IMR-90 (cell line): ENCODE data around the gene ZNF831. TPM values are rescaled to one million over a fixed set of nuclear protein-coding genes. Genes with fewer than 3 reads are reported as not detected.

ENCODE experiments used
- ATAC-seq: fragments of 200-7000 bp; cut with Tn5 transposase; 2 replicates; pipeline ENCODE4 v1.9.1; 2020; ENCODE audit warnings: low read depth, mild to moderate bottlenecking, moderate library complexity
- BruUV-seq: library from RNA; stranded (reverse); fragments of 400-500 nt; replicated peaks from 2 replicates; lab custom pipeline; 2021; lab: Mats Ljungman, UMichigan
- CTCF ChIA-PET: fragments of 300-600 bp; formaldehyde crosslinking; extraction: SDS; loops from one replicate; lab custom pipeline; 2021; ENCODE audit warnings: antibody characterized with exemption; lab: Yijun Ruan, JAX
- POLR2A ChIA-PET: fragments of 300-600 bp; sonication (Branson Sonifier 250); formaldehyde crosslinking; loops from one replicate; lab custom pipeline; 2022; ENCODE audit warnings: antibody characterized with exemption; ENCODE audit not compliant: unreplicated experiment; lab: Charles Lee
- DNase-seq: peaks from one replicate; pipeline ENCODE4 v3.0.0; 2013
- H2AFZ ChIP-seq: replicated peaks from 2 replicates; pipeline ENCODE3; 2013; ENCODE audit warnings: low read length, mild to moderate bottlenecking; ENCODE audit not compliant: poor library complexity
- H2AK5ac ChIP-seq: 2 replicates; pipeline ENCODE4 v1.6.1; 2013; ENCODE audit warnings: low read depth, low read length, inconsistent platforms
- H2AK9ac ChIP-seq: replicated peaks from 2 replicates; pipeline ENCODE3; 2013; ENCODE audit warnings: mild to moderate bottlenecking, low read depth, low read length, moderate library complexity; ENCODE audit not compliant: poor library complexity
- H2BK120ac ChIP-seq: 2 replicates; pipeline ENCODE4 v1.6.1; 2013; ENCODE audit warnings: low read depth, low read length, inconsistent platforms
- H2BK15ac ChIP-seq: 3 replicates; pipeline ENCODE4 v1.6.1; 2013; ENCODE audit warnings: low read depth, low read length, inconsistent platforms
- H2BK20ac ChIP-seq: 2 replicates; pipeline ENCODE4 v1.6.1; 2013; ENCODE audit warnings: low read depth, mild to moderate bottlenecking, inconsistent platforms, low read length, moderate library complexity
- H2BK5ac ChIP-seq: 2 replicates; pipeline ENCODE4 v1.6.1; 2013; ENCODE audit warnings: mild to moderate bottlenecking, low read depth, low read length, inconsistent platforms; ENCODE audit not compliant: poor library complexity, severe bottlenecking
- H3K14ac ChIP-seq: replicated peaks from 2 replicates; pipeline ENCODE4 v1.6.1; 2013; ENCODE audit warnings: low read depth, low read length, inconsistent platforms
- H3K18ac ChIP-seq: 2 replicates; pipeline ENCODE4 v1.6.1; 2013; ENCODE audit warnings: low read depth, low read length, control low read depth
- H3K23ac ChIP-seq: 2 replicates; pipeline ENCODE4 v1.6.1; 2013; ENCODE audit warnings: low read depth, low read length, inconsistent platforms
- H3K27ac ChIP-seq: 2 replicates; pipeline ENCODE4 v1.5.1; 2013; ENCODE audit warnings: mild to moderate bottlenecking, control low read depth, low read length; ENCODE audit not compliant: insufficient read depth
- H3K27me3 ChIP-seq: 2 replicates; pipeline ENCODE4 v1.6.1; 2013; ENCODE audit warnings: low read length; ENCODE audit not compliant: control insufficient read depth, insufficient read depth
- H3K36me3 ChIP-seq: 2 replicates; pipeline ENCODE4 v1.6.1; 2013; ENCODE audit warnings: low read length, mixed read lengths; ENCODE audit not compliant: control insufficient read depth, insufficient read depth
- H3K4ac ChIP-seq: 2 replicates; pipeline ENCODE4 v1.6.1; 2013; ENCODE audit warnings: low read depth, low read length, inconsistent platforms
- H3K4me1 ChIP-seq: 2 replicates; pipeline ENCODE4 v1.6.1; 2013; ENCODE audit warnings: low read length, mixed read lengths; ENCODE audit not compliant: control insufficient read depth, insufficient read depth
- H3K4me2 ChIP-seq: 2 replicates; pipeline ENCODE4 v1.6.1; 2013; ENCODE audit warnings: low read depth, mild to moderate bottlenecking, control low read depth, low read length, moderate library complexity
- H3K4me3 ChIP-seq: 2 replicates; pipeline ENCODE4 v1.5.1; 2013; ENCODE audit warnings: low read depth, mild to moderate bottlenecking, control low read depth, low read length, moderate library complexity; ENCODE audit not compliant: insufficient read depth
- H3K56ac ChIP-seq: 2 replicates; pipeline ENCODE4 v1.6.1; 2013; ENCODE audit warnings: low read length, inconsistent platforms; ENCODE audit not compliant: insufficient read depth; ENCODE audit errors: extremely low read depth
- H3K79me1 ChIP-seq, 2 experiments: 2 replicates each; pipeline ENCODE4 v1.6.1; 2013; ENCODE audit warnings: low read length in 2 of 2, inconsistent platforms in 1 of 2, low read depth in 1 of 2
- H3K9ac ChIP-seq: 2 replicates; pipeline ENCODE4 v1.6.1; 2013; ENCODE audit warnings: low read depth, low read length, control low read depth
- H3K9me1 ChIP-seq: 2 replicates; pipeline ENCODE4 v1.6.1; 2013; ENCODE audit warnings: low read length, inconsistent platforms; ENCODE audit not compliant: insufficient read depth
- H3K9me3 ChIP-seq: 2 replicates; pipeline ENCODE4 v1.6.1; 2013; ENCODE audit warnings: low read length; ENCODE audit not compliant: control insufficient read depth, insufficient read depth
- H4K20me1 ChIP-seq: 2 replicates; pipeline ENCODE4 v1.6.1; 2013; ENCODE audit warnings: low read length, inconsistent platforms; ENCODE audit not compliant: insufficient read depth
- H4K5ac ChIP-seq: 2 replicates; pipeline ENCODE4 v1.6.1; 2013; ENCODE audit warnings: mild to moderate bottlenecking, low read depth, low read length, control low read depth
- H4K8ac ChIP-seq, 2 experiments: 2 replicates each; pipeline ENCODE4 v1.6.1; 2013; ENCODE audit warnings: low read depth in 2 of 2, low read length in 2 of 2, control low read depth in 1 of 2, inconsistent platforms in 1 of 2
- H4K91ac ChIP-seq: 2 replicates; pipeline ENCODE4 v1.6.1; 2013; ENCODE audit warnings: low read depth, low read length, inconsistent platforms; ENCODE audit not compliant: insufficient read depth
- BHLHE40 ChIP-seq: fragments of 150-350 bp; IDR thresholded peaks from 2 replicates; pipeline ENCODE4 v1.6.1; 2016; ENCODE audit warnings: mild to moderate bottlenecking, low read depth, low read length
- MXI1 ChIP-seq: IDR thresholded peaks from 2 replicates; pipeline ENCODE4 v1.6.1; 2012; ENCODE audit warnings: low read depth, mild to moderate bottlenecking, low read length, moderate library complexity, borderline replicate concordance
- NFE2L2 ChIP-seq: fragments of 150-350 bp; IDR thresholded peaks from 2 replicates; pipeline ENCODE4 v1.6.1; 2016; ENCODE audit warnings: low read depth, mild to moderate bottlenecking, low read length
- POLR2A ChIP-seq: IDR thresholded peaks from 2 replicates; pipeline ENCODE4 v1.6.1; 2012; ENCODE audit warnings: mild to moderate bottlenecking, low read depth, low read length
- RAD21 ChIP-seq: IDR thresholded peaks from 2 replicates; pipeline ENCODE4 v1.6.1; 2012; ENCODE audit warnings: low read length, improper control_type of control experiment
- RFX5 ChIP-seq: IDR thresholded peaks from 2 replicates; pipeline ENCODE4 v1.8.0; 2012; ENCODE audit warnings: low read depth, mild to moderate bottlenecking, low read length, moderate library complexity
- SMC3 ChIP-seq: fragments of 150-350 bp; IDR thresholded peaks from 2 replicates; pipeline ENCODE4 v1.6.1; 2016; ENCODE audit warnings: low read depth, mild to moderate bottlenecking, antibody characterized with exemption, low read length, moderate library complexity
- WGBS, 2 experiments: methylation state at CpG; one replicate each; pipeline versions ENCODE4 v1.1.5 to v1.1.7; 2013; ENCODE audit warnings: missing lambda C conversion rate in 2 of 2; ENCODE audit not compliant: insufficient read length in 1 of 2; ENCODE audit errors: extremely low coverage in 2 of 2; 5-methylcytosine and 5-hydroxymethylcytosine counted together
- dilution Hi-C: fragments of 300-500 bp; cut with HindIII; formaldehyde crosslinking; loops from one replicate; pipeline ENCODE4 v1.14.3; 2018; ENCODE audit warnings: low sequenced_read_pairs; ENCODE audit not compliant: unreplicated experiment
- in situ Hi-C: fragments of 300-500 bp; cut with MboI; formaldehyde crosslinking; loops from 3 replicates; pipeline ENCODE4 v1.14.3; 2019; ENCODE audit warnings: low sequenced_read_pairs, inconsistent platforms, mixed read lengths
- intact Hi-C: fragments of 100-400 bp; cut with micrococcal nuclease; formaldehyde crosslinking; loops from 2 replicates; pipeline ENCODE4 v1.10.0; 2022
- polyA plus RNA-seq, 3 experiments: library from polyadenylated mRNA; depleted of rRNA; stranded (reverse); fragments of >200 nt; gene quantifications; 2 replicates each; pipeline ENCODE4 v1.2.3, GENCODE V29; 2012; ENCODE audit warnings: low replicate concordance in 1 of 3
- total RNA-seq: library from RNA; depleted of rRNA; stranded (reverse); fragments of >200 nt; gene quantifications from 2 replicates; pipeline ENCODE4 v1.2.3, GENCODE V29; 2012
- TF ChIP-seq, protein P1 (sequence below): fragments of 150-350 bp; IDR thresholded peaks from 2 replicates; pipeline ENCODE4 v1.6.1; 2016; ENCODE audit warnings: low read depth, mild to moderate bottlenecking, low read length, moderate library complexity, borderline replicate concordance
- TF ChIP-seq, protein P2 (sequence below): conservative IDR thresholded peaks from 2 replicates; pipeline ENCODE4 v1.5.1; 2012; ENCODE audit warnings: mild to moderate bottlenecking, low read depth, low read length, improper control_type of control experiment

The ZNF831 gene
- total and polyA plus RNA-seq, 2 of the 4 experiments (the other 2 are of a cell fraction) = not detected

- H3K27ac ChIP-seq = no peak overlapping the region
- POLR2A ChIA-PET = no interaction called here
These were observed 91.6 kb downstream of the ZNF831 start for GRCh38 chr20:59255256-59255655.

More at GRCh38 chr20:59255256-59255655, 91.6 kb downstream of the ZNF831 start:
- H4K5ac ChIP-seq = no peak overlapping the region
- in situ Hi-C loops (no loop called here), dilution Hi-C loops (no loop called here), intact Hi-C loops (no loop called here)
- H3K18ac ChIP-seq = no peak overlapping the region
- H3K4me2 ChIP-seq = no peak overlapping the region
- no peak overlapping the region for H2BK20ac ChIP-seq
- CTCF ChIA-PET = no interaction called here
- H2BK120ac ChIP-seq = no peak overlapping the region
- no peak overlapping the region for H3K56ac ChIP-seq
- H2BK15ac ChIP-seq = no peak overlapping the region
- no peaks in the 10 kb centered on the region for H3K4me1 ChIP-seq
- H2AFZ ChIP-seq = no peak overlapping the region
- no peak overlapping the region for H2AK9ac ChIP-seq
- H3K4ac ChIP-seq = no peak overlapping the region
- no peaks in the 10 kb centered on the region for H3K36me3 ChIP-seq
- 41% methylated on average over 2 of the region's 5 CpGs; no CpG with 5 or more reads in 1 of the 2 experiments for WGBS, 2 experiments
- H3K4me3 ChIP-seq = no peak overlapping the region
- no TSS peak for BruUV-seq
- no peak overlapping the region for H4K91ac ChIP-seq
- H3K79me1 ChIP-seq = no peaks in the 10 kb centered on the region
- H4K8ac ChIP-seq = no peak overlapping the region
- H3K23ac ChIP-seq = no peak overlapping the region
- TF ChIP-seq, protein P1, sequence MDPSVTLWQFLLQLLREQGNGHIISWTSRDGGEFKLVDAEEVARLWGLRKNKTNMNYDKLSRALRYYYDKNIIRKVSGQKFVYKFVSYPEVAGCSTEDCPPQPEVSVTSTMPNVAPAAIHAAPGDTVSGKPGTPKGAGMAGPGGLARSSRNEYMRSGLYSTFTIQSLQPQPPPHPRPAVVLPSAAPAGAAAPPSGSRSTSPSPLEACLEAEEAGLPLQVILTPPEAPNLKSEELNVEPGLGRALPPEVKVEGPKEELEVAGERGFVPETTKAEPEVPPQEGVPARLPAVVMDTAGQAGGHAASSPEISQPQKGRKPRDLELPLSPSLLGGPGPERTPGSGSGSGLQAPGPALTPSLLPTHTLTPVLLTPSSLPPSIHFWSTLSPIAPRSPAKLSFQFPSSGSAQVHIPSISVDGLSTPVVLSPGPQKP = no peak
- TF ChIP-seq BHLHE40 (no peak), NFE2L2 (no peak), RAD21 (no peak), MXI1 (no peak), SMC3 (no peak), RFX5 (no peak), POLR2A (no peak)
- TF ChIP-seq, protein P2, sequence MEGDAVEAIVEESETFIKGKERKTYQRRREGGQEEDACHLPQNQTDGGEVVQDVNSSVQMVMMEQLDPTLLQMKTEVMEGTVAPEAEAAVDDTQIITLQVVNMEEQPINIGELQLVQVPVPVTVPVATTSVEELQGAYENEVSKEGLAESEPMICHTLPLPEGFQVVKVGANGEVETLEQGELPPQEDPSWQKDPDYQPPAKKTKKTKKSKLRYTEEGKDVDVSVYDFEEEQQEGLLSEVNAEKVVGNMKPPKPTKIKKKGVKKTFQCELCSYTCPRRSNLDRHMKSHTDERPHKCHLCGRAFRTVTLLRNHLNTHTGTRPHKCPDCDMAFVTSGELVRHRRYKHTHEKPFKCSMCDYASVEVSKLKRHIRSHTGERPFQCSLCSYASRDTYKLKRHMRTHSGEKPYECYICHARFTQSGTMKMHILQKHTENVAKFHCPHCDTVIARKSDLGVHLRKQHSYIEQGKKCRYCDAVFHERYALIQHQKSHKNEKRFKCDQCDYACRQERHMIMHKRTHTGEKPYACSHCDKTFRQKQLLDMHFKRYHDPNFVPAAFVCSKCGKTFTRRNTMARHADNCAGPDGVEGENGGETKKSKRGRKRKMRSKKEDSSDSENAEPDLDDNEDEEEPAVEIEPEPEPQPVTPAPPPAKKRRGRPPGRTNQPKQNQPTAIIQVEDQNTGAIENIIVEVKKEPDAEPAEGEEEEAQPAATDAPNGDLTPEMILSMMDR = no peak
- no peaks in the 10 kb centered on the region for H3K9me1 ChIP-seq
- no peak overlapping the region for H2BK5ac ChIP-seq
- no peak overlapping the region for H3K14ac ChIP-seq
- ATAC-seq (no peak), DNase-seq (no peak)
- H3K27me3 ChIP-seq = no peaks in the 10 kb centered on the region
- no peaks in the 10 kb centered on the region for H3K9me3 ChIP-seq
- H4K20me1 ChIP-seq = no peaks in the 10 kb centered on the region
- no peak overlapping the region for H2AK5ac ChIP-seq
- no peak overlapping the region for H3K9ac ChIP-seq
